DLD1 (cell line): ENCODE results near the gene ETV6.

Source experiments
- in situ Hi-C: cut with HindIII; loops from 2 replicates; pipeline ENCODE4 v1.10.0; 2017; ENCODE audit warnings: low sequenced_read_pairs

The ETV6 gene

DNA sequence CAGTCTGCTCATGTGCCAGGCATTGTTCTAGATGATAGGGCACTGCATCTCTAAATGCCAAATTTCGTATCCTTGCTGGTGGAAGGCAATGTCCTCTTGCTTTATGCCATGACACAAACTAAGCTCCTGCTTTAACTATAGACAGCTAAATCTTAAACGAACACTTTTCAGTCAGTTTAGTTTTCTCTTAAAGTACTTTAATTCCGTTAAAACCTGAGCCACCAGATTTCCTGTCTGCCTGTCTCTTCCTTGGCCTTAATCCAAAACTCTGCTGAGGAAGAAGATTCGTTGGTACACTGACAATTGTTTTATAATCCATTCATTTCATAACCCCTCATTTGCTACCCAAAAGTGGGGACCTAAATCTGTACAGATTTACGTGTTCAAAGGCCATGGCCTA lies 226.8 kb downstream of the ETV6 start:
- in situ Hi-C loops = no loop called here

DNA sequence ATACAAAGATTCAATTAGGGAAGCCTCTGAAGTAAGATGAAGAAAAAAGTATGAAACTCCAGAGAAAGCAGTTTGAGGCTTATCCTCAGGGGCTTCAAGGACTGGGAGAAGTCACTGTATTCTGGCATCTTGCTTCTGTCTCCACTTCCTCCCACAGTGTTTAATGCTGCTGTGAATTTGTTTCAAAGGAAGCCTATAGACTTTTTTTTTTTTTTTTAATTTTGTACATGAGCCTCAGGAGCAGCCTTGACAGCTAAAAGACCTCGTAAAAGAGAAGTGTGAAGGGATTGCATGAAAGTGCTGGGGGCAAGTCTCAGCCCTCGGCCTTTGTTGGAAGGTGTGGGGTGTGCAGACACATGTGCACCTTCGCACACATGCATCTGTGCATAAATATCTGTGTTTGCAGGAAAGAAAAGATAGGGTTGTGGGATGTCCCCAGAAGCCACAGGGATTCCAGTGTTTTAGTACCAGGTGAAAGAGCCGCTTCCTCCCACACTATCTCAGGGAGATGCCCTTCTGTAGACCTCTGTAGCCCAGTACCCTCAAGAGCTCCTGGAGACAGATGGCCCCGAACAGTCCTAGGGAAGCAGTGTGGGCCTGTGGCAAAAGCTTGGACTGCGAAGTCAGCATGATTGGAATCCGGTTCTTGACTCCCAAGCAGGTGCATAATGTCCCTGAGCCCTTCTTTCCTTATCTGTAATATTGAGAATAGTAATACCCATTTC lies 227.8 kb downstream of the ETV6 start:
- in situ Hi-C loops = no loop called here

DNA sequence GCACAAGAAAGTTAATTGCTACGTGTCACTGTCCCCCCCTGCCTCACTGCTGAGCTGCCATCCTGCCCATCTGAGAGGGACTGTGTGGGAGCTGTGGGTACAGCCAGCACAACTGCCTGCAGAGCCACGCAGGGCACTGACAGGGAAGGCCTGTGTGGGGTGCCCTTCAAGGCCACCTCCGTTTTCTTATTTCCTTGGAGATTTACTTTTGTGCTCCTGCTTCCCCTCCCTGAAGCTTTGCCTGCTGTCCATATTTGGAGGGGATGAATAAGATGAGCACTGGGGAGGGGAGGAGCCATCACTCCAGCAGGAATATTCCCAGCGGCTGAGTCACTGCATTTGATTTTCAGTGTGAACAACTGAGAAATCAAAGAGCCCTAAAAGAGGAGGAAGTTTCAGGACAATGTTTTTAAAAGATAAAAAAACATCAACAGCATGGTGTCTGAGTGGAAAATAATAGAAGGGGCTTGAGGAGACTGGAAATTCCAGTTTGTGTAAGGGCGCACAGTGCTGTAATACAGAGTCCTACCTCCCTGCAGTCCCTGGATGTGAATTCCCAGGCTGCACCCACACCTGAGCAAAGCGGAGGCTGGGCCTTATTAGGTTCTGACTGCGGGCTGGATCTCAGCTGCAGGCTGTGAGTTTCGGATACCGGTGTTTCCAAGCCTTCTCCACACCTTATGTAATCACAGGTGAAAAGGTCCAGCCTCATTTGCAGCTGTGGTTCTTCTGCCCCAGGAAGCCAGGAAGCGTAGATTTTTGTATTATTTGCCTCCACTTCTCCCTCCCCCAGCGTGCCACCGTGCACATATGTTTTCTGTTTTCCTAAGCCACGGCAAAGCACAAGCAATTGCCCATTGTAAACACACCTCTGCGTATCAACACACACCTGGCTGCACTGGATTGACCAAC lies 228.7 kb downstream of the ETV6 start:
- in situ Hi-C loops = no loop called here

DNA sequence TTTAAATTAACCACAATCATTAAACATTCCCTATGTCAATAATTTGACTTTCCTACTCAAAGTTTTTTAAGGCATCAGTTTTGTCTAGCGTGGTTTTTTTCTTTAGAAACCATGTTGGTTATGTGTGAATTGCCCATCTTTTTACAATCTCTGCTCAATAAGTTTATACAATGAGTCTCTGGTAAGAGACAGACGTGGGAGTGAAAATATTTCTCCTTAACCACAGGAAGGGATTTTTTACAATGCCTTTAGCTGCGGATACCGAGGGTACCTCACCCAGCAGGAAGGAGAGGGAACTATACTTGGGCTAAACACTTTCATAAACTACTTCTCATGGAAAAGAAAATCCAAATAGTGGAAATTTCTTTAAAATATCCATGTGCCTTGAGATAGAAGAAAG lies 229.8 kb downstream of the ETV6 start:
- in situ Hi-C loops = no loop called here

DNA sequence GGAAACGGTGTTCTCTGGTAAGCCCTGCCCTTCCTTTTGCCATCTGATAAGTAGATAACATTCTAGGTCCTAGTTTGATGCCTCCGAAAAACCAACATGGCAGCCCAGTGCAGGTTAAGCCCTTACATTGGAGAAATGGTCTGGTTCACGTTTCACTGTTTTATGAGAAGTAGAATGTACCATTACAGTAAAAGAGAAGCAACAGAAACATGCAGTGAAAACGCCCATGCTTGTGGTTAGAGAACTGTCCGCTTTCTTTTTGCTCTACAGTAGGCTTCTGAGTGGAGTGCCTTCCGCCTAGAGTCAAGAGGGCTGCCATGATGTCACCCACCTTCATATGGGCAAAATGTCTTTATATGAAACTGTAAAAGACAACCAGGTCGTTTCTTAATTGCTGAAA lies 230.9 kb downstream of the ETV6 start:
- in situ Hi-C loops = no loop called here

DNA sequence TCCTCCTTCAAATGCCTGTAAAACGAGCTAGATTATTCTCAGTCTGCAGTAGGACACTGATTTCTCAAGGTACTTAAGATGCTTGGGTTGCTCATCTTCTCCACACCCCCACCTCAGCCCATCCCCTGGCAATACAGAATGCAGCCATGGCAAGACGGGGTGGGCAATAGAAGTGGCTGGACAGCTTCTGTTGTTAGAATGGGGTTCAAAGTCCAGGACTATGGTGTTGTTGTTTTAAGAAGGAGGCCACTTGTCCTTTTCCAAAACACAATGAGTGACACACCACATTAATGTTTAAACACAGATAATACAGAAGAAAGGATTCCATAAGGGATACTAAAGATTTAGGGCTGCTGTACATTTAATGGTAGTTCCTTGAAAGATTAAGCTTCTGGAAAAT lies 232.4 kb downstream of the ETV6 start:
- in situ Hi-C loops = no loop called here

DNA sequence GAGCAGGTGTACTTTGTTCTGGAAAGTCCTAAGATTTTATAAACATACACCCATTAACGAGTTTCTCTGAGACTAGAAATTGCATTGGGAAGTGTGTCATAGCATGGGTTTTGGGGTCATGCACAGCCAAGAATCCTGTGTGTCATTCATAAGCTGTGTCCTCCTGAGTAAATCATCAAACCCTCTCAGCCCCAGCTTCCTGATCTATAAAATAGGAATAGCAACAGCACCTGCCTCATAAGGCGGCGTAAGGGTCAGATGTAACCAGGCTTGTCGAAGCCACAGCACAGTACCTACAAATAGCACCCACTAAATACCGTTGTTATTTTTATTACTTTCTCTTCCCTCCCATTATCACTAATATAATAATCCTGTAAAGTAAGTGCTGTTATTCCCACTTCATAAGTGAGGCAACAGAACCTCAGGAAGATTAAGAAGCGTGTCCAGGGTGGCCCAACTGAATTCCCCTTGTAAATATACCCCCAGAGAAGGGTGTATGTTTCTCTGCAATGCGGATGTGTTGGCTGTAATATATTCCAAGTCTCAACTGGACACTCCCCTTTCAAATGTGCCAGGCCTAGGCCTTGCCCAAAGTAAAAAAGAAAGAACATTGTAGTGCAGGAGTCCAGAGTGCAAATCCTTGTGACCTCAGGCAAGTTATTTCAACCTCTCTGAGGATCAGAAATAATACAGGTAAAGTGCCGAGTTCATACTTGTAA lies 233.0 kb downstream of the ETV6 start:
- in situ Hi-C loops = no loop called here

DNA sequence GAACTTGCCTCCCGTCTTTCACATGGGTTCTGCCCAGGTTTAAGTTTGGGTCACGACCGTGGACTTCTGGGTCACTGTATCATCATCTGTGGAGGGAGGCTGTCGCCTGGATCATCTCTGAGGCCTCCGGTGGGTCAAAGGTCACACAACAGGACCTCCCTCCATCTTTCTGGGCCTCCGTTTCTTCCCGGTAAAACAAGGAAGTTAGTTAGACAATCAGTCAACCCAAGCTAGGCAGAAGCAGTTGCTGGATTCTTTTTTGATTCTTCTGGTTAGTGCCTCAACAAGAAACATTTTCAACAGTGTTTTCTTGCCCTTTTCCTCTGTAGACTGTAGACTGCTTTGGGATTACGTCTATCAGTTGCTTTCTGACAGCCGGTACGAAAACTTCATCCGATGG lies 234.6 kb downstream of the ETV6 start:
- in situ Hi-C loops = no loop called here

DNA sequence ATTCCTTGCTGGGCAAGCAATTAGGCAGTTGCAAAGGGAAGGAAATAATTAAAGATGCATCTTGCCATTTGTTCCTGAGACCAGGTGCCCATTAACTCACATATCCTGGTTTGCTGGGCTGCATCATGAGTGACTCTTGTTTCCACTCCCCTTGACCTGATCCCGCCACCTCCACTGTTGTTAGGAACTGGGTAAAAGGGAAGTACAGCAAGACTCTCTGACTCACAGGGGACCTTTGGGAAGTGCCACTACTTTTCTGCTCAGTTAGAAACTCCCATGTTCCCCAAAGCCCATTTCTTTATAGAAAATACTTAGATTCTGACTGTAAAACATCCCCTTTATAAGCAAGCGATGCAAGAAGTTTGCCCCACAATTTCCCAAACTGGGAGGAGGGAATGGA lies 235.2 kb downstream of the ETV6 start:
- in situ Hi-C loops = no loop called here

DNA sequence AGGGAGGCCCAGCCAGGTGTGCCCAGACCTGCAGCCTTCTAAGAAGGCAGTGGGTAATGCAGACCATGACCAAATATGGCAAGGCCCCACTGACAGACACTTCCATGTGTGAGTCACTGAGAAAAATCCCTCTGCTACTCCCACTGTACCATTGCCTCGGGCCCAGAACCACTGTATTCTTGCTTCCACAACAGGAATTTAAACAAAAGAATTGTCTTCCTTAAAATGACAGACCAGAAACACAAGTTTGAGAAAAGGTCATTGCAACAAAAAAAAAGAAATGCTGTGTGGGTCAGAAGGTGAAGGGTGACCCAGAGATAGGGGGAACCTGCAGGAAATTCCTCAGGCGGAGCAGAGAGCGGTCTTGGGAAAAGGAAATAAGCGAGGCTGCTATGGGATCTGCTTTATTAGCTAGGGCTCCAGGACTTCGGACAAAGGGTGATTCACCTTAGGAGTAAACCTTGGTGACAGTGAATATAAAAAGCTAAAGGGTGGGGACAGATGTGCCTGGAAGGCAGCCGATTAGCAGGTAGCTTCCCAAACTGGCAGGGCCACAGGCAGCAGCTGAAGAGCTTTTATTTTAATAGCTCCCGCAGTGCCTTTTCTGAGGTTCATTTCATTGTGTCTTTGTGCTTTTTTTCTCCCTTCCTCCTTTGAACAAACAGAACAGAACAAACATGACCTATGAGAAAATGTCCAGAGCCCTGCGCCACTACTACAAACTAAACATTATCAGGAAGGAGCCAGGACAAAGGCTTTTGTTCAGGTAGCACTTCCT lies 236.0 kb downstream of the ETV6 start:
- in situ Hi-C loops = no loop called here

DNA sequence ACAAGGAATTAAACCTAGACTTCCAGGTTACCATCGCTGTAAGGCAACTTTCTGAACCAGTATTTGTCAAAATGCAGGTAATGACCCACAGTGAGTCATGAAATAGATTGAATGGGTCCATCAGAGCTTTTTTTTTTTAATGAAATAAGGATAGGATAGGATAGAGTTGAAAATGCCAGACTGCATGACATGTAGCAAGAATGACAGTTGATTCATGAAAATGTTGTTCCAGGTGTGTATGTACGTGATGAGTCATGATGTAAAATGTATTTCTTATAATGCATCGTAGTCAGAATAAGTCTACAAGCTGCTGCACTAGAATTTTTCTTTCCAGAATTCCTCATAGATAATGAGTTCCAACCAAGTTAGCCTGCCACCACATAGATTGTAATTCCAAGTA lies 236.9 kb downstream of the ETV6 start:
- in situ Hi-C loops = no loop called here

DNA sequence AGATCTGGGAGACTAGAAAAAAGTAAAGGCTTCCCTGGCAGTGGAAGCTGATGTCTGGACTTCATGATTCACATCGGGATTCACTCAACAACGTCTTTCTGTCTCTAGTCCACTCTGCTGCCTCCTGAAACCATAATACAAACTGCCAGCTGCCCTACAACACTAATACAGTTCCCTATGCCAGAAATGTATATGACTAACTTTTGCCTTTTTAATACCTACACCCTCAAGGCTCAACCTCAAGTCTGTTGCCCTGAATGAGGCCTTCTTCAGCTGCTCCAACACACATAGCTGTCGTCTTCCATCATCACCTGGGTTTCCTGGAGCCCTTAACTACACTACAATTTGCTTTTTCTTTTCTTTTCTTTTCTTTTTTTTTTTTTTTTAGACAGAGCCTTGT lies 238.6 kb downstream of the ETV6 start:
- in situ Hi-C loops = no loop called here

DNA sequence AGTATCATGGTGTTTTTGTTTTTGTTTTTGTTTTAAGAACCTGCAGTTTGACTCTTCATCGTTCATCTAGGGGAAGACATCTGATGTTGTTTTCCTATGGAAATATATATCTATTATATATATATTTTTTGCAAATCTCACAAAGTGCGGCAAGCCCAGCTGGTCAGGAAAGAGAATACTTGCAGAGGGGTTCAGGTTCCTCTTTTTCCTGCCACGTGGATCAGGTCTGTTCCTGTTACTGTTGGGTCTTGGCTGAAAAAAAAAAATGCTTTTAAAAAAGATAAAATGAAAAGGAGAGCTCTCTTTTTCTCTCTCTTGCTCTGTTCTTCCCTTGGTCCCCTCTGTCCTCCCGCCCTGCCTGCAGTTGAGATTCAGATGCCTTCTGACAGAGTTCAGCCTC lies 241.9 kb downstream of the ETV6 start:
- in situ Hi-C loops = no loop called here

DNA sequence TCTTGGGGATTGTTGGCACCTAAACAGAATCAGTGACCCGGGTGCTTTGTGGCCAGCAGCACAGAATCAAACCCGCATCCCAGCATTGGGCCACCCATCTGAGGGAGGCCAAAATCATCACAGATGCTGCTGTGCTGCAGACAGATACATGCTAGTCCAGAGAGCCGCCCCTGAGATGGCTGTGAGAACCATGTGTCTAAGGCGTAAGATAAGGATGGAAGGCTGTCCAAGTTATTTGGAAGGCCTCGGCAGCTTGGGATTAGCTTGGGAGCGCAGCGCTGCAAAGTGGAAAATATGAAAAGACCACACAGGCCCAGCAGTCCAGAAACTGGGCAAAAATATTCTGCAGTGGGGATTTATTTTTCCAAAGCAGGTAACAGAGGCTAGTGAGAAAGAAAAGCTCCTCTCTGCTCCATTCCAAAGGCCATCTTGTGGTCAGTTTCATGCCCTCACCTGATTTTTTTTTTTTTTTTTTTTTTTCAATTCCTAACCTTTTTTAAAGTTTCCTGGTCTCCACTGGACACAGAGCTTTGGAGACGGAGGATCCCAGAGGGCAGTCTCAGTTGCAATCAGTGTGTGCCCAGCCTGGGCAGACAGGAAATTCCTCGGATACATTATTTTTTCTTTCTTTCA lies 242.4 kb downstream of the ETV6 start:
- in situ Hi-C loops = no loop called here

DNA sequence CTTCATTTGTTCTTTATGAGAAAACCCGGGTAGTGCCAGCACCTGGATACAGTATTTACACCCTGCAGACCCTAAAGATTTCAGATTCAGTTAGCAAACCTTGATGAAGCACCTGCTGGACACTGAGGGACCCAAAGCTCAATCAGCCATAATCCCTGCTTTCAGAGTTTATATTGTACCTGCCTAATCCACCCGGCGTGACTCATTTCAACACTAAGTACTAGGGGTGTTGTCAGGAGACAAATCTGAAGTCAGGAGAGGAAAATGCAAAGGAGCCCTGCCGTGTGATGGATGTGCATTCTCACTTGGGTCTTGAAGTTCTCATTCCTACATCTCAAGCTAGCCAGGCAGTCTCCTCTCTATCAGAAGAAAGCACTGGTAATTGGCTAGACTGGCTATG lies 244.5 kb downstream of the ETV6 start:
- in situ Hi-C loops = no loop called here

DNA sequence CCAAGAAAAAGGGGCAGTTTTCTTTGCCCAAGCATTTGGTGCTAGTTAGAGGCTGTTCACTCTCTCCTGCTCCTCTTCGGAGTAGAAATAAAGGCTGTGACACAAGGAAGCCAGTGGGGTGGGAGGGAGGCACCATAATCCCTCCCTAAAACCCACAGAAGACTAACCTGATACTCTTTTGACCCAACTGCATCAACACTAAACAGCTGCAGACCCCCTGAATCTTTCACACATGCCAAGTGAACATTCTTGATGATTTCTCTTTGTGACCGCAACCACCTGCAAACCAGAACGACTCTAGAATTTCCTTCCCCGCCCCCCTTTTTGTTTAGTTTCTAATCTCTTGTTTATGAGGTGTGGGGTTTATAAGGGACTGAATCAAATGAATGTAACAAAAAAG lies 245.4 kb downstream of the ETV6 start:
- in situ Hi-C loops = no loop called here

DNA sequence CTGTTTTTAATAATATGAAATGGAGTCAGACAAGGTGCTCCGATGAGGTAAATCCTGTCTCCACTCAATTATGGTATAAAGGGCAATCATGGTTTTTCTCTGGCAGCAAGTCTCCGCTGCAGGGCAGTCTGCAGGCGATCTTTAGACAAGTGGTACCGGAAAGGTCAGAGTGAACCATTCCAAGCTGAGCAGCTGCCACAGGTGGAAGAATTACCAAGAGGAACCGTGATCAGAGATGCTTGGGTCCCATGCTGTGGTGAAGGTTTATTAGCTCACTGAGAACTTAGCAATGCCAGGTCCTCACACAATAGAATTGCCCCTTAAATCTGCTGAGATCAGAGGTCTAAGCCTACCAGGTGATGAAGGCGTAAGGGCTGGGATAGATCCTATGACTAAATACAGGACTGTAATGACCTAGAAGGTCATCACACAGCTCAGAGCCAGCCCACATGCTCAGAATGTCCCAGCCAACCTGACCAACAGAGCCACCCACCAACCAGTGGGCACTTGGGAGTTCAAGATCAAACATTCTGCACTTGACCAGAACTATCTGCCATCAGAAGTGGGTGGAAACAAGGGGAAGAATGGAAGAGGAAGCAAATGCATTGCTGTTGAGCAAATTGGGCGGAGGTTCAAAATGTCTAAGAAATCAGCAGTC lies 246.1 kb downstream of the ETV6 start:
- in situ Hi-C loops = no loop called here

DNA sequence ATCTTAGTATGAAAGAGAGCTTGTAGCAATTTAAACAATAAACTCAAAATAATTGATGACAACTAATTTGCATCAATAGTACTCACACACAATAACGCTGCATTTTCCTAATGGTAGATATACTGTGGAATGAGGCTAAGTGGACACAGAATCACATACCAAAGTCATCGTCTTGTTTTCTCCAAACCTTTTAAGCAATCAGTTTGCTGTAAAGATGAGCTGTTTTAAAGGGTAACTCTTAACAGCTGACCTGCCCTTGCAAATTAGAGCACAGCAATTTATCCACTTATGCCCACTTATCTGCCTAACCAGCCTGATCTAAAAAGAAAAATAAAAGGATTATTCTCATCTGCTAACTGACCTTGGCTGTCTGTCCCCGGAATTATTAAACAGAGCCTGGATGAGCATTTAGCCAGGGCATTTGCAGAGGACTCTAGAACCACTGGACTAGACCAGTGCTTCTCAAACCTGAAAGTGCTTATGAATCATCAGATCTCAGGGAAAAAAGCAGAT lies 247.0 kb downstream of the ETV6 start:
- in situ Hi-C loops = no loop called here

DNA sequence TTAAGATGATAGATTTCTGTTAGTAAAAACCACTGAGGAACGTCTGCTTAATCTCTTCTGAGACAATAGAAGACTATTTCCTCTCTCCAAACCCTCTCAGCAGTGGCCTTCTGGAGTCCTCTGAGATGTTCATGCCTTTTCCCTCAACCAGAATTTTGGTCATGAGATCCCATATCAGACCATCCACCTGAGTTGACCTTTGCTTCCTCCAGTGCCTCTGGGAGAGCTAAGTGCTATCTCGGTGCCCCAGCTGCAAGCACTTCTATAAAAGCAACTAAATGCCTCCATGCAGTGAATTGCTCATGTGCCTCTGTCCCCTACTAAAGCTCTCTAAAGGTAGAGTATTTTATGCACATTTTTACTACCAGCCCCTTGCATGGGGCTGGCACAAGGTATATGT lies 248.4 kb downstream of the ETV6 start:
- in situ Hi-C loops = no loop called here
